H1 (cell line): Measurements from ENCODE around the gene IQCF6. TPM values are rescaled to one million over a fixed set of nuclear protein-coding genes. Genes with fewer than 3 reads are reported as not detected.

Experiments used
- CTCF ChIA-PET: fragments of 300-600 bp; sonication (Branson Sonifier 250); formaldehyde crosslinking; loops from one replicate; lab custom pipeline; 2021; ENCODE audit not compliant: partially characterized antibody; lab: Charles Lee
- POLR2A ChIA-PET: fragments of 300-600 bp; sonication (Branson Sonifier 250); formaldehyde crosslinking; loops from one replicate; lab custom pipeline; 2021; ENCODE audit warnings: inconsistent platforms; ENCODE audit not compliant: partially characterized antibody; lab: Charles Lee
- DNase-seq, 2 experiments: peaks; one replicate each; pipeline versions ENCODE4 v3.0.0 to v3.0.0-alpha.2; 2010 to 2022; ENCODE audit warnings: low spot score in 2 of 2, low read depth in 1 of 2, mixed read lengths in 1 of 2
- FAIRE-seq: peaks from 2 replicates; lab custom pipeline; 2011; peaks lifted over from hg19 to GRCh38; lab: Jason Lieb, UNC
- H2AFZ ChIP-seq: 2 replicates; pipeline ENCODE4 v1.8.1; 2012; ENCODE audit warnings: low read length, inconsistent platforms
- H2AK5ac ChIP-seq: 2 replicates; pipeline ENCODE4 v1.6.1; 2013; ENCODE audit warnings: low read depth, low read length
- H2BK120ac ChIP-seq: replicated peaks from 2 replicates; pipeline ENCODE3; 2013; ENCODE audit warnings: low read depth, low read length, inconsistent platforms
- H2BK12ac ChIP-seq: 2 replicates; pipeline ENCODE4 v1.6.1; 2013; ENCODE audit warnings: low read depth, low read length
- H2BK15ac ChIP-seq: 2 replicates; pipeline ENCODE4 v1.6.1; 2013; ENCODE audit warnings: low read length
- H2BK20ac ChIP-seq: 2 replicates; pipeline ENCODE4 v1.6.1; 2013; ENCODE audit warnings: low read length
- H2BK5ac ChIP-seq: 2 replicates; pipeline ENCODE4 v1.6.1; 2013; ENCODE audit warnings: low read depth, low read length
- H3K14ac ChIP-seq: 2 replicates; pipeline ENCODE4 v1.6.1; 2013; ENCODE audit warnings: inconsistent platforms; ENCODE audit not compliant: insufficient read length
- H3K18ac ChIP-seq: 2 replicates; pipeline ENCODE4 v1.6.1; 2013; ENCODE audit warnings: low read length; ENCODE audit errors: extremely low read depth
- H3K23ac ChIP-seq: 2 replicates; pipeline ENCODE4 v1.6.1; 2013; ENCODE audit warnings: inconsistent platforms; ENCODE audit not compliant: insufficient read length
- H3K23me2 ChIP-seq: 2 replicates; pipeline ENCODE4 v1.6.1; 2013; ENCODE audit warnings: low read depth, low read length
- H3K27ac ChIP-seq: 2 replicates; pipeline ENCODE4 v1.6.1; 2011; ENCODE audit warnings: low read depth, low read length, inconsistent platforms
- H3K27me3 ChIP-seq, 4 experiments: replicated peaks in 1 of 4; 1 replicate in 1 of 4; 2 replicates in 3 of 4; pipeline versions ENCODE4 v1.6.1 to v1.8.1; 2011 to 2013; ENCODE audit warnings: low read length in 3 of 4, mild to moderate bottlenecking in 3 of 4, inconsistent platforms in 2 of 4, mixed read lengths in 2 of 4, moderate library complexity in 1 of 4; ENCODE audit not compliant: control insufficient read depth in 3 of 4, insufficient read depth in 3 of 4; ENCODE audit errors: extremely low read depth in 1 of 4
- H3K36me3 ChIP-seq, 4 experiments: 2 replicates each; pipeline versions ENCODE4 v1.6.1 to v1.8.1; 2011 to 2013; ENCODE audit warnings: mild to moderate bottlenecking in 4 of 4, low read length in 3 of 4, moderate library complexity in 2 of 4, control low read depth in 1 of 4, inconsistent platforms in 1 of 4; ENCODE audit not compliant: insufficient read depth in 4 of 4, control insufficient read depth in 2 of 4
- H3K4ac ChIP-seq: replicated peaks from 2 replicates; pipeline ENCODE3; 2013; ENCODE audit warnings: low read length, low read depth, mixed read lengths, inconsistent platforms; ENCODE audit not compliant: insufficient read length
- H3K4me1 ChIP-seq, 4 experiments: replicated peaks in 1 of 4; 1 replicate in 1 of 4; 2 replicates in 3 of 4; pipeline versions ENCODE4 v1.6.1 to v1.8.1; 2011 to 2013; ENCODE audit warnings: low read length in 3 of 4, inconsistent platforms in 2 of 4, mixed read lengths in 1 of 4; ENCODE audit not compliant: insufficient read depth in 4 of 4, control insufficient read depth in 3 of 4
- H3K4me2 ChIP-seq, 2 experiments: 2 replicates each; pipeline versions ENCODE4 v1.6.1 to v1.8.1; 2011 to 2013; ENCODE audit warnings: low read depth in 2 of 2, low read length in 2 of 2, control low read depth in 1 of 2, inconsistent platforms in 1 of 2, mild to moderate bottlenecking in 1 of 2; ENCODE audit not compliant: insufficient read depth in 1 of 2
- H3K4me3 ChIP-seq, 4 experiments: fragments of 200-600, 300-600 bp in 1 of 4; sonication (generic), shearing (Covaris generic), sonication (Bioruptor Twin) in 1 of 4; 2 replicates each; pipeline versions ENCODE4 v1.5.1 to v1.8.1; 2011 to 2016; ENCODE audit warnings: low read length in 4 of 4, low read depth in 3 of 4, control low read depth in 2 of 4, inconsistent platforms in 2 of 4, mild to moderate bottlenecking in 2 of 4, mixed read lengths in 1 of 4, moderate library complexity in 1 of 4; ENCODE audit not compliant: insufficient read depth in 2 of 4; ENCODE audit errors: extremely low read depth in 1 of 4
- H3K56ac ChIP-seq: replicated peaks from 2 replicates; pipeline ENCODE3; 2013; ENCODE audit warnings: low read depth, mild to moderate bottlenecking, mixed read lengths, low read length, inconsistent platforms; ENCODE audit not compliant: insufficient read length
- H3K79me1 ChIP-seq: 2 replicates; pipeline ENCODE4 v1.6.1; 2013; ENCODE audit warnings: low read depth, low read length, control low read depth
- H3K79me2 ChIP-seq, 2 experiments: 2 replicates each; pipeline versions ENCODE4 v1.6.1 to v1.8.1; 2012 to 2013; ENCODE audit warnings: low read length in 2 of 2, mild to moderate bottlenecking in 2 of 2, inconsistent platforms in 1 of 2; ENCODE audit not compliant: insufficient read depth in 2 of 2, control insufficient read depth in 1 of 2
- H3K9ac ChIP-seq, 4 experiments: replicated peaks in 1 of 4; 1 replicate in 1 of 4; 2 replicates in 3 of 4; pipeline versions ENCODE4 v1.6.1 to v1.8.1; 2011 to 2013; ENCODE audit warnings: low read depth in 3 of 4, low read length in 3 of 4, control low read depth in 2 of 4, mild to moderate bottlenecking in 2 of 4, moderate library complexity in 2 of 4, inconsistent platforms in 1 of 4; ENCODE audit errors: extremely low read depth in 1 of 4
- H3K9me3 ChIP-seq, 2 experiments: 2 replicates each; pipeline versions ENCODE4 v1.6.1 to v1.8.1; 2012 to 2013; ENCODE audit warnings: mild to moderate bottlenecking in 2 of 2, moderate library complexity in 2 of 2, control low read depth in 1 of 2, inconsistent platforms in 1 of 2, low read depth in 1 of 2, low read length in 1 of 2, mixed read lengths in 1 of 2; ENCODE audit not compliant: insufficient read depth in 2 of 2
- H4K20me1 ChIP-seq, 2 experiments: replicated peaks in 1 of 2; 2 replicates each; pipeline versions ENCODE3 to v1.8.1; 2011 to 2013; ENCODE audit warnings: inconsistent platforms in 2 of 2, low read length in 2 of 2, mild to moderate bottlenecking in 1 of 2; ENCODE audit not compliant: insufficient read depth in 2 of 2, control insufficient read depth in 1 of 2
- H4K5ac ChIP-seq: 2 replicates; pipeline ENCODE4 v1.6.1; 2013; ENCODE audit warnings: low read length, low read depth, mixed read lengths, inconsistent platforms; ENCODE audit not compliant: insufficient read length
- H4K8ac ChIP-seq: 2 replicates; pipeline ENCODE4 v1.8.0; 2013; ENCODE audit warnings: mild to moderate bottlenecking, moderate library complexity, low read length, inconsistent platforms; ENCODE audit not compliant: insufficient read depth; ENCODE audit errors: extremely low read depth
- H4K91ac ChIP-seq: replicated peaks from 2 replicates; pipeline ENCODE3; 2013; ENCODE audit warnings: low read length, mixed read lengths, inconsistent platforms; ENCODE audit not compliant: insufficient read length
- BCL11A ChIP-seq, 2 experiments: IDR thresholded peaks; one replicate each; pipeline ENCODE4 v1.6.1; 2011; ENCODE audit warnings: low read depth in 2 of 2, low read length in 2 of 2, mild to moderate bottlenecking in 2 of 2
- BRCA1 ChIP-seq: IDR thresholded peaks from 2 replicates; pipeline ENCODE4 v1.6.1; 2012; ENCODE audit warnings: low read depth, low read length, improper control_type of control experiment
- CEBPB ChIP-seq: IDR thresholded peaks from 2 replicates; pipeline ENCODE4 v1.6.1; 2012; ENCODE audit warnings: low read depth, low read length
- EP300 ChIP-seq, 2 experiments: IDR thresholded peaks; 1 replicate in 1 of 2; 2 replicates in 1 of 2; pipeline ENCODE4 v1.6.1; 2011 to 2012; ENCODE audit warnings: low read depth in 2 of 2, low read length in 2 of 2, mild to moderate bottlenecking in 2 of 2, borderline replicate concordance in 1 of 2, inconsistent platforms in 1 of 2, moderate library complexity in 1 of 2
- GABPA ChIP-seq: IDR thresholded peaks from 2 replicates; pipeline ENCODE4 v1.6.1; 2011; ENCODE audit warnings: mild to moderate bottlenecking, low read length, moderate library complexity, borderline replicate concordance; ENCODE audit not compliant: insufficient read depth
- POLR2A ChIP-seq, 2 experiments: IDR thresholded peaks; 1 replicate in 1 of 2; 2 replicates in 1 of 2; pipeline ENCODE4 v1.6.1; 2011; ENCODE audit warnings: low read depth in 2 of 2, low read length in 2 of 2, mild to moderate bottlenecking in 2 of 2; ENCODE audit errors: control extremely low read depth in 1 of 2
- SIN3A ChIP-seq, 2 experiments: IDR thresholded peaks in 1 of 2; conservative IDR thresholded peaks in 1 of 2; 2 replicates each; pipeline ENCODE4 v1.6.1; 2011 to 2012; ENCODE audit warnings: low read length in 2 of 2, improper control_type of control experiment in 1 of 2, low read depth in 1 of 2, mild to moderate bottlenecking in 1 of 2
- SIRT6 ChIP-seq: IDR thresholded peaks from one replicate; pipeline ENCODE4 v1.7.1; 2012; ENCODE audit warnings: low read length, inconsistent platforms
- SP2 ChIP-seq: IDR thresholded peaks from 2 replicates; pipeline ENCODE4 v1.6.1; 2012; ENCODE audit warnings: mild to moderate bottlenecking, low read length, inconsistent platforms
- TAF7 ChIP-seq: optimal IDR thresholded peaks from 2 replicates; pipeline ENCODE3; 2011; ENCODE audit warnings: low read depth, mild to moderate bottlenecking, inconsistent platforms, low read length, moderate library complexity, borderline replicate concordance
- WGBS, 2 experiments: shearing (Covaris generic) in 1 of 2; methylation state at CpG; one replicate each; pipeline versions ENCODE4 v1.1.6 to v1.1.7; 2013 to 2015; ENCODE audit warnings: low lambda C conversion rate in 2 of 2, mixed read lengths in 2 of 2, inconsistent platforms in 1 of 2, low coverage in 1 of 2, missing lambda C conversion rate in 1 of 2; ENCODE audit not compliant: insufficient replicate concordance in 2 of 2, insufficient coverage in 1 of 2, insufficient read length in 1 of 2; ENCODE audit errors: extremely low coverage in 1 of 2, missing lambda C conversion rate in 1 of 2; 5-methylcytosine and 5-hydroxymethylcytosine counted together
- polyA plus RNA-seq, 7 experiments: library from polyadenylated mRNA; depleted of rRNA in 3 of 7; stranded (reverse) in 5 of 7; unstranded in 2 of 7; fragments of >200 nt in 5 of 7; fragments of 200-250 nt in 2 of 7; gene quantifications; 1 replicate in 5 of 7; 2 replicates in 1 of 7; 4 replicates in 1 of 7; pipeline versions ENCODE4 v1.2.1 to v1.2.3, GENCODE V29; 2011 to 2013; ENCODE audit warnings: missing spikeins in 2 of 7, mixed read lengths in 2 of 7
- total RNA-seq: library from RNA; stranded (reverse); fragmentation: NEBNext Ultra II Directional; extraction: Animal tissue kit (Norgen Biotek cat#: 25700); gene quantifications from 2 replicates; pipeline ENCODE4 v1.2.1, GENCODE V29; 2021
- TF ChIP-seq, protein P1 (sequence below): IDR thresholded peaks from 2 replicates; pipeline ENCODE4 v1.6.1; 2012; ENCODE audit warnings: inconsistent platforms
- TF ChIP-seq, protein P2 (sequence below), 3 experiments: IDR thresholded peaks; 1 replicate in 2 of 3; 2 replicates in 1 of 3; pipeline versions ENCODE4 v1.5.1 to v1.6.1; 2011; ENCODE audit warnings: low read length in 3 of 3, mild to moderate bottlenecking in 3 of 3, inconsistent platforms in 2 of 3, low read depth in 1 of 3, moderate library complexity in 1 of 3; ENCODE audit not compliant: insufficient read depth in 1 of 3; ENCODE audit errors: control extremely low read depth in 1 of 3

IQCF6 gene
- total and polyA plus RNA-seq, 2 of the 8 experiments (the other 6 are each of a cell fraction or from before 2014, with no cell fraction given) = not detected

DNA sequence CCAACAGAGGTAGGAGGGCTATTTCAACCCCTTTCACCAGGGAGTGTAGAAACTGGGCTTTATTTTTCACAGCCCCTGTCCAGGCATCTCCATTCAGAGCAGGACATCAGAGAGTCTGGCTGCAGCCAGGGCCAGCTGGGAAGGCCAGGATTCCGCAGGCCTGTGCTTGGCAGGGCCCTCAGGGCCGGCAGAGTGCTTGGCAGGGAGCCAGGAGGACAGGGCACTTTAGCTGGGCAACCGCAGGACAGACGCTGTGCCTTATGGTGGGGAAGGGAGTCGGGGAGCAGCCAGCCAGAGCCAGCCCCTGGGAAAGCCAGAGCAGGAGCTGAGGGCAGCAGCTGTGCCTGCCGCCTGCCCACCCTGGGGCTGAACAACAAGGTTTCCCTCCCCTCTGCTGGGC, 34.5 kb upstream of the IQCF6 start:
- Histone ChIP-seq H3K9me3 (no peaks in the 10 kb centered on the region; a peak in 1 of 4 replicates), H2BK120ac (no peak overlapping the region), H3K23me2 (no peaks in the 10 kb centered on the region), H2BK12ac (no peak overlapping the region), H2BK20ac (no peak overlapping the region), H2AK5ac (no peak overlapping the region), H4K91ac (no peak overlapping the region), H3K4ac (no peak overlapping the region), H2AFZ (no peak overlapping the region), H4K20me1 (no peaks in the 10 kb centered on the region), H3K23ac (no peak overlapping the region), H3K4me3 (no peak overlapping the region), H3K27ac (no peak overlapping the region), H3K9ac (no peak overlapping the region), H3K27me3 (no peaks in the 10 kb centered on the region), H3K56ac (no peak overlapping the region), H3K36me3 (no peaks in the 10 kb centered on the region), H3K18ac (no peak overlapping the region), H2BK5ac (no peak overlapping the region), H3K79me1 (no peaks in the 10 kb centered on the region), H3K4me1 (no peaks in the 10 kb centered on the region), H3K79me2 (no peaks in the 10 kb centered on the region), H3K4me2 (no peak overlapping the region), H2BK15ac (no peak overlapping the region), H3K14ac (no peak overlapping the region), H4K8ac (no peak overlapping the region), H4K5ac (no peak overlapping the region)
- DNase-seq (no peak), FAIRE-seq (no peak)
- 94% methylated on average over 6 of the region's 6 CpGs; no CpG with 5 or more reads in 1 of the 2 experiments for WGBS, 2 experiments
- CTCF ChIA-PET = interaction anchor here (0.9 to 4.7 kb wide), 5 partner anchors 11 to 103 kb away, joined by 3 to 24 read pairs (median 11); no protein-coding TSS in a partner anchor
- POLR2A ChIA-PET = interaction anchor here (1.0 to 1.2 kb wide), 2 partner anchors 14 to 107 kb away, joined by 3 read pairs; partner anchors contain the start of gene GRM2
- TF ChIP-seq EP300 (IDR thresholded peaks at IDR 0.05; ENCODE audit: borderline replicate concordance in 1 of 2, low read depth in 2 of 2, low read length in 2 of 2) (no peak), TAF7 (no peak), POLR2A (IDR thresholded peaks at IDR 0.05; ENCODE audit: control extremely low read depth in 1 of 2, low read depth in 2 of 2, low read length in 2 of 2) (no peak), BCL11A (IDR thresholded peaks at IDR 0.05; ENCODE audit: low read depth in 2 of 2, low read length in 2 of 2) (no peak), SIN3A (conservative IDR thresholded peaks at IDR 0.05 in 1 of 2, IDR thresholded peaks at IDR 0.05 in 1 of 2; ENCODE audit: low read depth in 1 of 2, low read length in 2 of 2) (no peak), BRCA1 (no peak), SP2 (no peak), CEBPB (no peak), SIRT6 (no peak), GABPA (no peak)
- TF ChIP-seq, protein P1, sequence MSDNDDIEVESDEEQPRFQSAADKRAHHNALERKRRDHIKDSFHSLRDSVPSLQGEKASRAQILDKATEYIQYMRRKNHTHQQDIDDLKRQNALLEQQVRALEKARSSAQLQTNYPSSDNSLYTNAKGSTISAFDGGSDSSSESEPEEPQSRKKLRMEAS = no peak
- TF ChIP-seq, protein P2, sequence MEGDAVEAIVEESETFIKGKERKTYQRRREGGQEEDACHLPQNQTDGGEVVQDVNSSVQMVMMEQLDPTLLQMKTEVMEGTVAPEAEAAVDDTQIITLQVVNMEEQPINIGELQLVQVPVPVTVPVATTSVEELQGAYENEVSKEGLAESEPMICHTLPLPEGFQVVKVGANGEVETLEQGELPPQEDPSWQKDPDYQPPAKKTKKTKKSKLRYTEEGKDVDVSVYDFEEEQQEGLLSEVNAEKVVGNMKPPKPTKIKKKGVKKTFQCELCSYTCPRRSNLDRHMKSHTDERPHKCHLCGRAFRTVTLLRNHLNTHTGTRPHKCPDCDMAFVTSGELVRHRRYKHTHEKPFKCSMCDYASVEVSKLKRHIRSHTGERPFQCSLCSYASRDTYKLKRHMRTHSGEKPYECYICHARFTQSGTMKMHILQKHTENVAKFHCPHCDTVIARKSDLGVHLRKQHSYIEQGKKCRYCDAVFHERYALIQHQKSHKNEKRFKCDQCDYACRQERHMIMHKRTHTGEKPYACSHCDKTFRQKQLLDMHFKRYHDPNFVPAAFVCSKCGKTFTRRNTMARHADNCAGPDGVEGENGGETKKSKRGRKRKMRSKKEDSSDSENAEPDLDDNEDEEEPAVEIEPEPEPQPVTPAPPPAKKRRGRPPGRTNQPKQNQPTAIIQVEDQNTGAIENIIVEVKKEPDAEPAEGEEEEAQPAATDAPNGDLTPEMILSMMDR (IDR thresholded peaks at IDR 0.05; ENCODE audit: control extremely low read depth in 1 of 3, insufficient read depth in 1 of 3, low read depth in 1 of 3, low read length in 3 of 3) = no peak
